NCI-H748 treated with DMSO at 0.1 percent for 48 hours (cell line): ENCODE data around the gene ACTL10.
"Not testable (repeated sequence)": the region's sequence is repeated elsewhere in the genome, so short reads cannot be mapped to it uniquely, and the experiment has no call there.

Source experiments
- DNase-seq: peaks from one replicate; lab custom pipeline; 2025; lab: John Stamatoyannopoulos, UW

The ACTL10 gene

GRCh38 chr20:33697129-33697528 is 30.4 kb downstream of the ACTL10 start:
- no peak for DNase-seq

GRCh38 chr20:33698966-33699365 is 32.2 kb downstream of the ACTL10 start:
- DNase-seq: not testable (repeated sequence)

- DNase-seq: not testable (repeated sequence)
Measured at GRCh38 chr20:33700696-33701441, 34.1 kb downstream of the ACTL10 start.

DNA sequence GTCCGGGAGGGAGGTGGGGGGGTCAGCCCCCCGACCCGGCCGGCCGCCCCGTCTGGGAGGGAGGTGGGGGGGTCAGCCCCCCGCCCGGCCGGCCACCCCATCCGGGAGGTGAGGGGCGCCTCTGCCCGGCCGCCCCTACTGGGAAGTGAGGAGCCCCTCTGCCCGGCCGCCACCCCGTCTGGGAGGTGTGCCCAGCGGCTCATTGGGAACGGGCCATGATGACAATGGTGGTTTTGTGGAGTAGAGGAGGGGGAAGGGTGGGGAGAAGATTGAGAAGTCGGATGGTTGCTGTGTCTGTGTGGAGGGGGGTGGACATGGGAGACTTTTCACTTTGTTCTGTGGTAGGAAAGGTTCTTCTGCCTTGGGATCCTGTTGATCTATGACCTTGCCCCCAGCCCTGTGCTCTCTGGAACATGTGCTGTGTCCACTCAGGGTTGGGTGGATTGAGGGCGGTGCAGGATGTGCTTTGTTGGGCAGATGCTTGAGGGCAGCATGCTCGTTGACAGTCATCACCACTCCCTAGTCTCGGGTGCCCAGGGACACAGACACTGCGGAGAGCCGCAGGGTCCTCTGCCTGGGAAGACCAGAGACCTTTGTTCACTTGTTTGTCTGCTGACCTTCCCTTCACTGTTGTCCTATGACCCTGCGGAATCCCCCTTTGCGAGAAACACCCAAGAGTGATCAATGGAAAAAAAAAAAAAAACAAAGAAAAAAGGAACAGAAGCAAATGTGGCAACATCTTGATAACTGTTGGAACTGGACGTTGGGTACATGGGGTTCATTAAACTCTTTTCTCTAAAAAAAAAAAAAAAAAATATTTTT is 35.1 kb downstream of the ACTL10 start:
- DNase-seq: no peak

DNA sequence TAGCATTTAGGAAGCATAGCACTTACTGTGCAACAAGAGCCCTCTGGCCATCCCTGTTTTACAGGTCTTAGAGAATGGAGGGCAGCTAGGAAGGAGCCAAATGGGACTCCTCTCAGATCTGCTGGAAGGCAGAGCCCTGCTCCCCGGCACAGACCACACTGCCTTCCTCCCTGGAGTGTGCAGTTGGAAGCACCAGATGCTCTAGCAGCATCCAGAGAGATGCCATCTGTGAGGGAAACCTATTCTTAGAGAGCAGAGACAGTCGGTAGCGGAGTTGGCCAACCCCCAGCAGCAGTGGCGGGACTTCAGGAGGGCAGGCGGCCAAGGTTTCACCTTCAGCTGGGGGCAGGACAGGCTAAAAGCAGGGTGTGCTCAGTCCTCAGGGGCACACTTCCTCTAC is 36.1 kb downstream of the ACTL10 start:
- no peak for DNase-seq

- DNase-seq: no peak
Measured at GRCh38 chr20:33703498-33704137, 36.9 kb downstream of the ACTL10 start.

- no peak for DNase-seq
Measured at GRCh38 chr20:33704197-33704924, 37.6 kb downstream of the ACTL10 start.

GRCh38 chr20:33707668-33708067 is 40.9 kb downstream of the ACTL10 start:
- no peak for DNase-seq

DNA sequence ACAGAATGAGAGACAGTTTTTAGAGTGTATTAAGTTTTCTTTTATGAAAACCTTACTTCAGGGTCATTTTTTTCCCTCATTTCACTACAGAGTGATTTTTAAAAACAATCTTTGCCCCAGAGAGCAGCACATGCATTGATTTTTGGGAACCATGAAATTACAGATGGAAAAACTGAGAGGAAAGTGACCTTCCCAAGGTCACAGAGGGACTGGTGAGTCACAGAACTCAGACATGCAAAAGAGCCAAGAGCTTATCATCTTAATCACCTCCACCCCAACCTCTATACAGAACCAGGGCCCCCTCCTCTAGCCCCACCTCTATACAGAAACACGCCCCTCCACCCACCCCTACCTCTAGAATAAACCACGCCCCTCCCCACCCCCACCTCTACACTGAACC is 42.7 kb downstream of the ACTL10 start:
- DNase-seq: no peak

DNA sequence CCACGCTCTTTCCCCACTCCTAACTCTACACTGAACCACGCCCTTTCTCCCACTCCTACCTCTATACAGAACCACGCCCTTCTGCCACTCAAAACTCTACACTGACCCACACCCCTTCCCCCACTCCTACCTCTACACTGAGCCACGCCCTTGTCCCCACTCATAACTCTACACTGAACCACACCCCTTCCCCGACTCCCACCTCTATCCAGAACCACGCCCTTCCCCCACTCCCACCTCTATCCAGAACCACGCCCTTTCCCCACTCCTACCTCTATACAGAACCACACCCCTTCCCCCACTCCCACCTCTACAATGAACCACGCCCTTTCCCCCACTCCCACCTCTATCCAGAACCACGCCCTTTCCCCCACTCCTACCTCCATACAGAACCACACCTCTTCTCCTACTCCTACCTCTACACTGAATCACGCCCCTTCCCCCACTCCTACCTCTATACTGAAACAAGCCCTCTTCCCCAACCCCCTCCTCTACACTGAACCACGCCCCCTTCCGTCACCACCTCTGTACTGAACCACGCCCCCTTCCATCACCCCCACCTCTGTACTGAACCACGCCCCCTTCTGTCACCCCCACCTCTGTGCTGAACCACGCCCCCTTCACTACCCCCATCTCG is 43.3 kb downstream of the ACTL10 start:
- DNase-seq: no peak

DNA sequence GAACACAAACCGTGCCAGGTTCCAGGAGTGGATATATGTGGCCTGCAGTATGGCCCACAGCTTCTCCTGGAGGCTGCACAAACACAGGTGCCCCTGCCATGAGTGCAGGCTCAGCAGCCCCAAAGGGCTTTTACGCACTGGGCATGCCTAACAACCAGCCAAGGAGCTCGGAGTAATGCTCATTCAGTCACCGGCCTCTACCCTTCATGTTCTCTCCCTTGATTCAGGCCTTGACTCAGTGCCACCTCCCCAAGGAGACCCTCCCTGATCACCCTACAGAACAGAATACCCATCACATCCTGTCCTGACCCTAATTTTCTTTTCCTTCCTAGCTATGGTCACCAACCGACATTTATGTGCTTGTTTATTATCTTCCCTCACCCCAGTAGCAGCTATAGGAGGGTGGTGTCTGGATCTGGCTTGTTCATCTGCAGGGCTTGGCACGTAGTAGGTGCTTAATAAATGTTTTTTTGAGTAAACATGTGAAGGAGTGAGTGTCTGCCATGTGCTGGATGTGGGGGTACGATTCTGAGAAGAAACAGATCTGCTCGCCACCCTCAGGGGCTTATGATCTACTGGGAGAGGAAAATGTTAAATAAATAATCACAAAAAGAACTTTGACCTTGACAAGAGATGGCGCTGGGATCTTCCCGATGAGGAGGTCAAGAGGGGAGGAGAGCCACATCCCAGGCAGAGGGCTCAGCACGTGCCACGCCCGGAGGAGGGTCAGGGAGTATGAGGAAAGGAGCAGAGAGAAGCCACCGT is 44.1 kb downstream of the ACTL10 start:
- DNase-seq: no peak

DNA sequence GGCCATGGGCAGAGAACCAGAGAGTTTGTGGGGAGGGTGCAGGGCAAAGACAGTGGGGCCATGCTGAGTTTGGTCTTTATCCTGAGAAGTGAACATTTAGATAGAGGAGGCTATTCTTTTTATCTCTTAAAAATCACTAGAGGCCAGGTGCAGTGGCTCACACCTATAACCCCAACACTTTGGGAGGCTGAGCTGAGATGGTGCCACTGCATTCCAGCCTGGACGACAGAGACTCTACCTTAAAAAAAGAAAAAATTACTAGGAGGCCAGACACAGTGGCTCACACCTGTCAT is 44.6 kb downstream of the ACTL10 start:
- DNase-seq: no peak

DNA sequence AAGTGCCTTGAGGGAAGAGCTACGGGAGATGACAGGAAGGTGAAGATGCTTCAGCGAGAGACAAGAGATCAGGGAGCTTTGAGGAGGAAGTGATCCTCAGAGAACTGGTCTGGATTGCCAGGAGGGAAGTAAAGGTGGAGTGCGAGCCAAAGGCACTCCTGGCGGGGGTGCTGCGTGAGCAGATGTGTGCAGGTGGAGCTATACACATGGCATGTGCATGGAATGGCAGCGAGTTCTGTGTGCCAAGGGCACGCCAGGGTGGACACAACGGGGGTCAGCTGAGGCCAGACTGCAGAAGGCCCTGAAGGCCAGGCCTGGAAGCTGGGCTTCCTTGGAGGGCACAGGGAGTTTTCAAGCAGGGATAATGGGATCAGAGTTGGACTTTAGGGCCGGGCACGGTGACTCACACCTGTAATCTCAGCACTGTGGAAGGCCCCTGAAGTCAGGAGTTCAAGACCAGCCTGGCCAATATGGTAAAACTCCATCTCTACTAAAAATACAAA is 47.2 kb downstream of the ACTL10 start:
- DNase-seq: no peak

DNA sequence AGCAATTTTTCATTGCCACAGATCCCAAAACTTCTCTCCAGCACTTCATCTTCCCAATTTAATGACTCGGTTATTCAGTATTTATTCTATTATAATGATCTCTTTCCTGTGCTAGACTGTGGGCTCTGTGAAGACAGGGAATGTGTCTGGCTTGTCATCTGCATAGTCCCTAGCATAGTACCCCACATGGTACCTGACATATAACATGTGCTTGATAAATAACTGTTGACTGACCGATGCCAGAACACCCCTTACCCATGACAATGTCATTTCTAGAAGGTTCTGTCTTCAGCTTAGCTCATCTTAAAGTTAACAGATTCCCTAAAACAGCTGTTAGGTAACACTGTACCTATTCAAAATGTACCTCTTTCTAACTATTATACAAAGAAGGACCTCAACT is 49.8 kb downstream of the ACTL10 start:
- no peak for DNase-seq
